ENCODE measurements around the gene TCP11L1.
"Not testable (repeated sequence)": the region's sequence is repeated elsewhere in the genome, so short reads cannot be mapped to it uniquely, and the experiment has no call there.

The TCP11L1 gene

GRCh38 chr11:33029218-33029617 lies 10.2 kb upstream of the TCP11L1 start:
- not testable (repeated sequence) for DNase-seq (ENCODE audit: low read depth in 2 of 2)

- no peak for DNase-seq (ENCODE audit: low read depth in 2 of 2)
Measured at GRCh38 chr11:33033493-33033892, 5.9 kb upstream of the TCP11L1 start.

GRCh38 chr11:33035011-33035410 lies 4.4 kb upstream of the TCP11L1 start:
- DNase-seq (ENCODE audit: low read depth in 2 of 2) = no peak

GRCh38 chr11:33040033-33040861 lies 875 bp downstream of the TCP11L1 start:
- DNase-seq (ENCODE audit: low read depth in 2 of 2) = no peak

- no peak for DNase-seq (ENCODE audit: low read depth in 2 of 2)
Measured at GRCh38 chr11:33040862-33041453, 1.6 kb downstream of the TCP11L1 start.

- DNase-seq (ENCODE audit: low read depth in 2 of 2) = no peak
Measured at GRCh38 chr11:33043221-33043830, 4.0 kb downstream of the TCP11L1 start.

GRCh38 chr11:33044285-33044756 lies 4.9 kb downstream of the TCP11L1 start:
- no peak for DNase-seq (ENCODE audit: low read depth in 2 of 2)

GRCh38 chr11:33045551-33046255 lies 6.3 kb downstream of the TCP11L1 start:
- DNase-seq (ENCODE audit: low read depth in 2 of 2) = no peak

- not testable (repeated sequence) for DNase-seq (ENCODE audit: low read depth in 2 of 2)
Measured at GRCh38 chr11:33048701-33049100, 9.3 kb downstream of the TCP11L1 start.

- not testable (repeated sequence) for DNase-seq (ENCODE audit: low read depth in 2 of 2)
Measured at GRCh38 chr11:33049565-33050408, 10.4 kb downstream of the TCP11L1 start.

GRCh38 chr11:33052231-33052630 lies 12.9 kb downstream of the TCP11L1 start:
- no peak for DNase-seq (ENCODE audit: low read depth in 2 of 2)

- no peak for DNase-seq (ENCODE audit: low read depth in 2 of 2)
Measured at GRCh38 chr11:33055375-33055774, 16.0 kb downstream of the TCP11L1 start.

GRCh38 chr11:33057284-33057683 lies 17.9 kb downstream of the TCP11L1 start:
- no peak for DNase-seq (ENCODE audit: low read depth in 2 of 2)

GRCh38 chr11:33059331-33060007 lies 20.1 kb downstream of the TCP11L1 start:
- no peak for DNase-seq (ENCODE audit: low read depth in 2 of 2)

- DNase-seq (ENCODE audit: low read depth in 2 of 2) = no peak
Measured at GRCh38 chr11:33060271-33060670, 20.9 kb downstream of the TCP11L1 start.

GRCh38 chr11:33062137-33062536 lies 22.8 kb downstream of the TCP11L1 start:
- no peak for DNase-seq (ENCODE audit: low read depth in 2 of 2)

GRCh38 chr11:33063326-33063881 lies 24.0 kb downstream of the TCP11L1 start:
- DNase-seq (ENCODE audit: low read depth in 2 of 2) = no peak

GRCh38 chr11:33064033-33064825 lies 24.9 kb downstream of the TCP11L1 start:
- no peak for DNase-seq (ENCODE audit: low read depth in 2 of 2)

- DNase-seq (ENCODE audit: low read depth in 2 of 2) = no peak
Measured at GRCh38 chr11:33064866-33065265, 25.5 kb downstream of the TCP11L1 start.

Measured in stimulated activated CD4-positive, alpha-beta T cell treated with anti-CD3 and anti-CD28 coated beads, Interleukin-1b, Interleukin-23, amount 100 ng/mL, for 1 hour (primary cell).